Keratinocyte (primary cell): ENCODE measurements around the gene BAIAP2.

Experiments used
- EZH2 ChIP-seq: IDR thresholded peaks from one replicate; pipeline ENCODE4 v1.6.1; 2012; ENCODE audit warnings: inconsistent platforms, mild to moderate bottlenecking, low read length, moderate library complexity
- TF ChIP-seq, protein P1 (sequence below), 3 experiments: IDR thresholded peaks in 1 of 3; conservative IDR thresholded peaks in 1 of 3; optimal IDR thresholded peaks in 1 of 3; 2 replicates in 2 of 3; 3 replicates in 1 of 3; pipeline versions ENCODE3 to v1.5.1; 2011; ENCODE audit warnings: low read length in 3 of 3, mild to moderate bottlenecking in 3 of 3, moderate library complexity in 2 of 3, control low read depth in 1 of 3, inconsistent platforms in 1 of 3; ENCODE audit not compliant: insufficient read depth in 2 of 3; ENCODE audit errors: extremely low read depth in 1 of 3

GRCh38 chr17:81025741-81026129, 9.2 kb upstream of the BAIAP2 start:
- TF ChIP-seq, protein P1, sequence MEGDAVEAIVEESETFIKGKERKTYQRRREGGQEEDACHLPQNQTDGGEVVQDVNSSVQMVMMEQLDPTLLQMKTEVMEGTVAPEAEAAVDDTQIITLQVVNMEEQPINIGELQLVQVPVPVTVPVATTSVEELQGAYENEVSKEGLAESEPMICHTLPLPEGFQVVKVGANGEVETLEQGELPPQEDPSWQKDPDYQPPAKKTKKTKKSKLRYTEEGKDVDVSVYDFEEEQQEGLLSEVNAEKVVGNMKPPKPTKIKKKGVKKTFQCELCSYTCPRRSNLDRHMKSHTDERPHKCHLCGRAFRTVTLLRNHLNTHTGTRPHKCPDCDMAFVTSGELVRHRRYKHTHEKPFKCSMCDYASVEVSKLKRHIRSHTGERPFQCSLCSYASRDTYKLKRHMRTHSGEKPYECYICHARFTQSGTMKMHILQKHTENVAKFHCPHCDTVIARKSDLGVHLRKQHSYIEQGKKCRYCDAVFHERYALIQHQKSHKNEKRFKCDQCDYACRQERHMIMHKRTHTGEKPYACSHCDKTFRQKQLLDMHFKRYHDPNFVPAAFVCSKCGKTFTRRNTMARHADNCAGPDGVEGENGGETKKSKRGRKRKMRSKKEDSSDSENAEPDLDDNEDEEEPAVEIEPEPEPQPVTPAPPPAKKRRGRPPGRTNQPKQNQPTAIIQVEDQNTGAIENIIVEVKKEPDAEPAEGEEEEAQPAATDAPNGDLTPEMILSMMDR (optimal IDR thresholded peaks at IDR 0.05 in 1 of 3, IDR thresholded peaks at IDR 0.05 in 1 of 3, conservative IDR thresholded peaks at IDR 0.05 in 1 of 3; ENCODE audit: extremely low read depth in 1 of 3, insufficient read depth in 2 of 3, low read length in 3 of 3) = no peak
- TF ChIP-seq EZH2 = no peak
